Endothelial cell of umbilical vein (primary cell): ENCODE data around the gene POGLUT3. TPM values are rescaled to one million over a fixed set of nuclear protein-coding genes. Genes with fewer than 3 reads are reported as not detected.

Source experiments
- BruUV-seq: library from RNA; stranded (reverse); fragments of 400-500 nt; replicated peaks from 2 replicates; lab custom pipeline; 2021; lab: Mats Ljungman, UMichigan
- CTCF ChIA-PET: fragments of 300-600, 350-600 bp; sonication (Branson Sonifier 250); formaldehyde crosslinking; loops from one replicate; lab custom pipeline; 2021; ENCODE audit warnings: antibody characterized with exemption, inconsistent platforms; lab: Charles Lee
- POLR2A ChIA-PET: fragments of 300-600, 350-600 bp; sonication (Branson Sonifier 250); formaldehyde crosslinking; loops from one replicate; lab custom pipeline; 2021; ENCODE audit warnings: antibody characterized with exemption, inconsistent platforms; lab: Charles Lee
- DNase-seq: peaks from one replicate; pipeline ENCODE4 v3.0.0-alpha.2; 2011; ENCODE audit warnings: low read depth, low spot score
- FAIRE-seq: peaks from 2 replicates; lab custom pipeline; 2011; peaks lifted over from hg19 to GRCh38; lab: Jason Lieb, UNC
- H2AFZ ChIP-seq: 2 replicates; pipeline ENCODE4 v1.6.0; 2012; ENCODE audit warnings: low read depth, low read length, control low read depth, inconsistent platforms
- H3K27ac ChIP-seq: 2 replicates; pipeline ENCODE4 v1.5.1; 2011; ENCODE audit warnings: low read depth, mild to moderate bottlenecking, control low read depth, low read length, moderate library complexity; ENCODE audit not compliant: insufficient read depth
- H3K27me3 ChIP-seq, 2 experiments: 2 replicates each; pipeline versions ENCODE4 v1.6.0 to v1.6.1; 2011; ENCODE audit warnings: low read length in 2 of 2, mixed read lengths in 1 of 2; ENCODE audit not compliant: control insufficient read depth in 2 of 2, insufficient read depth in 2 of 2
- H3K36me3 ChIP-seq, 2 experiments: 2 replicates in 1 of 2; 3 replicates in 1 of 2; pipeline ENCODE4 v1.5.1; 2011; ENCODE audit warnings: low read length in 2 of 2, mild to moderate bottlenecking in 1 of 2, moderate library complexity in 1 of 2; ENCODE audit not compliant: control insufficient read depth in 2 of 2, insufficient read depth in 2 of 2; ENCODE audit errors: extremely low read depth in 1 of 2
- H3K4me1 ChIP-seq: 3 replicates; pipeline ENCODE4 v1.5.1; 2011; ENCODE audit warnings: mild to moderate bottlenecking, low read length; ENCODE audit not compliant: control insufficient read depth, insufficient read depth; ENCODE audit errors: extremely low read depth
- H3K4me2 ChIP-seq: 2 replicates; pipeline ENCODE4 v1.6.1; 2011; ENCODE audit warnings: low read length, control low read depth, mixed read lengths; ENCODE audit not compliant: insufficient read depth
- H3K4me3 ChIP-seq, 3 experiments: fragments of 200-600 bp in 1 of 3; sonication (generic), shearing (Covaris generic) in 1 of 3; replicated peaks in 1 of 3; 2 replicates each; pipeline ENCODE4 v1.5.1; 2011 to 2016; ENCODE audit warnings: control low read depth in 3 of 3, low read length in 3 of 3, mild to moderate bottlenecking in 2 of 3, inconsistent platforms in 1 of 3, low read depth in 1 of 3, moderate library complexity in 1 of 3; ENCODE audit not compliant: insufficient read depth in 1 of 3
- H3K79me2 ChIP-seq: 2 replicates; pipeline ENCODE4 v1.6.0; 2012; ENCODE audit warnings: low read length, inconsistent platforms; ENCODE audit not compliant: control insufficient read depth, insufficient read depth
- H3K9ac ChIP-seq: replicated peaks from 2 replicates; pipeline ENCODE3; 2011; ENCODE audit warnings: low read length, control low read depth; ENCODE audit not compliant: insufficient read depth; ENCODE audit errors: extremely low read depth
- H3K9me1 ChIP-seq: replicated peaks from 3 replicates; pipeline ENCODE4 v1.6.0; 2011; ENCODE audit warnings: mild to moderate bottlenecking, low read length; ENCODE audit not compliant: control insufficient read depth, insufficient read depth; ENCODE audit errors: extremely low read depth
- H3K9me3 ChIP-seq: replicated peaks from 2 replicates; pipeline ENCODE4 v1.5.1; 2012; ENCODE audit warnings: low read length, inconsistent platforms; ENCODE audit not compliant: control insufficient read depth, insufficient read depth
- H4K20me1 ChIP-seq: replicated peaks from 2 replicates; pipeline ENCODE3; 2011; ENCODE audit warnings: mild to moderate bottlenecking, low read length; ENCODE audit not compliant: control insufficient read depth, insufficient read depth; ENCODE audit errors: extremely low read depth
- EZH2 ChIP-seq: IDR thresholded peaks from 2 replicates; pipeline ENCODE4 v1.6.1; 2012; ENCODE audit warnings: borderline replicate concordance, low read depth, mild to moderate bottlenecking, moderate library complexity, low read length, inconsistent platforms; ENCODE audit not compliant: severe bottlenecking
- GATA2 ChIP-seq: IDR thresholded peaks from 2 replicates; pipeline ENCODE4 v1.7.0; 2011; ENCODE audit warnings: low read depth, mild to moderate bottlenecking, moderate library complexity, mixed read lengths, low read length; ENCODE audit not compliant: insufficient read length, insufficient read depth
- JUN ChIP-seq: IDR thresholded peaks from 2 replicates; pipeline ENCODE4 v1.6.1; 2011; ENCODE audit warnings: borderline replicate concordance, low read depth; ENCODE audit not compliant: insufficient read length, insufficient read depth
- POLR2AphosphoS5 ChIP-seq: IDR thresholded peaks from 2 replicates; pipeline ENCODE4 v1.6.1; 2012; ENCODE audit warnings: low read depth, mild to moderate bottlenecking, control low read depth, low read length, moderate library complexity; ENCODE audit not compliant: insufficient read depth
- dilution Hi-C: fragments of 300-500 bp; cut with MboI; formaldehyde crosslinking; loops from one replicate; pipeline ENCODE4 v1.15.0; 2019; ENCODE audit warnings: low sequenced_read_pairs; ENCODE audit not compliant: extremely low pct_ligation_motif_present
- intact Hi-C: fragments of 100-400 bp; cut with micrococcal nuclease; formaldehyde crosslinking; loops from one replicate; pipeline ENCODE4 v1.10.0; 2022
- polyA plus RNA-seq, 4 experiments: library from polyadenylated mRNA; depleted of rRNA in 3 of 4; stranded (reverse) in 3 of 4; unstranded in 1 of 4; fragments of >200 nt; gene quantifications; 2 replicates each; pipeline versions ENCODE4 v1.2.1 to v1.2.3, GENCODE V29; 2011 to 2012; ENCODE audit warnings: missing spikeins in 1 of 4
- total RNA-seq: library from RNA; stranded (reverse); gene quantifications from 2 replicates; pipeline ENCODE4 v1.2.3, GENCODE V29; 2021
- TF ChIP-seq, protein P1 (sequence below), 2 donors: IDR thresholded peaks; 1 replicate in 1 of 2; 2 replicates in 1 of 2; pipeline ENCODE4 v1.5.1; 2011; ENCODE audit warnings: low read length in 2 of 2, mild to moderate bottlenecking in 2 of 2, moderate library complexity in 2 of 2, control low read depth in 1 of 2, inconsistent platforms in 1 of 2, low read depth in 1 of 2; ENCODE audit not compliant: insufficient read depth in 1 of 2; ENCODE audit errors: extremely low read depth in 1 of 2

The POGLUT3 gene
- total and polyA plus RNA-seq, 2 donors (not counting 3 experiments of a cell fraction or from before 2014, with no cell fraction given) = 14.3 to 46.4 TPM

DNA sequence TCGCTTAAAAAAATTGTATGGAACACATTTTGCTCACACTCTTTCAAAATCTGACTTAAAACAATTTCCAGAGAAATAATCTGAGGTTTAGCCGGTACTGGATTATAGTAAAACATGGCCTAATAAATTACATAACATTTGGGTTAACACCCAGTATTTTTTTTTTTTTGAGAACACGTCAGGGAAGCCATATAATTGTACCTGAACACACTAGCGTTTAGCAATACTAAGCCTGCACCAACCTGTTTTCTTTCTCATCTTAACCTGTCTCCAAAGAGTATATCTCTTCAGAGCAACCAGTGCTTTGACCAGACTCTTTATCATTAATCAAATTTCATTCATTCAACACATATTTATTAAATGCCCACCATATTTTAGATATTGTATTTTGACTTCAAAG is 2.0 kb upstream of the POGLUT3 start:
- no peak for TF ChIP-seq EZH2
- no peak for TF ChIP-seq JUN
- TF ChIP-seq GATA2 = no peak
- TF ChIP-seq, protein P1, sequence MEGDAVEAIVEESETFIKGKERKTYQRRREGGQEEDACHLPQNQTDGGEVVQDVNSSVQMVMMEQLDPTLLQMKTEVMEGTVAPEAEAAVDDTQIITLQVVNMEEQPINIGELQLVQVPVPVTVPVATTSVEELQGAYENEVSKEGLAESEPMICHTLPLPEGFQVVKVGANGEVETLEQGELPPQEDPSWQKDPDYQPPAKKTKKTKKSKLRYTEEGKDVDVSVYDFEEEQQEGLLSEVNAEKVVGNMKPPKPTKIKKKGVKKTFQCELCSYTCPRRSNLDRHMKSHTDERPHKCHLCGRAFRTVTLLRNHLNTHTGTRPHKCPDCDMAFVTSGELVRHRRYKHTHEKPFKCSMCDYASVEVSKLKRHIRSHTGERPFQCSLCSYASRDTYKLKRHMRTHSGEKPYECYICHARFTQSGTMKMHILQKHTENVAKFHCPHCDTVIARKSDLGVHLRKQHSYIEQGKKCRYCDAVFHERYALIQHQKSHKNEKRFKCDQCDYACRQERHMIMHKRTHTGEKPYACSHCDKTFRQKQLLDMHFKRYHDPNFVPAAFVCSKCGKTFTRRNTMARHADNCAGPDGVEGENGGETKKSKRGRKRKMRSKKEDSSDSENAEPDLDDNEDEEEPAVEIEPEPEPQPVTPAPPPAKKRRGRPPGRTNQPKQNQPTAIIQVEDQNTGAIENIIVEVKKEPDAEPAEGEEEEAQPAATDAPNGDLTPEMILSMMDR (IDR thresholded peaks at IDR 0.05; ENCODE audit: extremely low read depth in 1 of 2, insufficient read depth in 1 of 2, low read depth in 1 of 2, low read length in 2 of 2) = no peak
- TF ChIP-seq POLR2AphosphoS5 = no peak
- dilution Hi-C loops = no loop called here
- Histone ChIP-seq H3K9ac (no peak overlapping the region), H3K27me3 (no peaks in the 10 kb centered on the region), H3K4me1 (peaks cover 10% of the 10 kb centered on the region), H2AFZ (no peak overlapping the region), H3K36me3 (no peaks in the 10 kb centered on the region), H3K9me3 (no peaks in the 10 kb centered on the region), H3K79me2 (peaks cover 7% of the 10 kb centered on the region), H3K9me1 (no peaks in the 10 kb centered on the region), H3K4me2 (no peak overlapping the region), H3K4me3 (no peak overlapping the region), H4K20me1 (no peaks in the 10 kb centered on the region), H3K27ac (no peak overlapping the region)
- FAIRE-seq (no peak), DNase-seq (no peak)
- intact Hi-C loops = no loop called here
- POLR2A ChIA-PET = no interaction called here
- BruUV-seq = no TSS peak
- CTCF ChIA-PET = no interaction called here
